ENCODE results near the gene GET4. TPM values are rescaled to one million over a fixed set of nuclear protein-coding genes. Genes with fewer than 3 reads are reported as not detected.

GET4 gene
- total and polyA plus RNA-seq, 2 of the 4 experiments (the other 2 are of a cell fraction): 11.3 to 30.9 TPM

DNA sequence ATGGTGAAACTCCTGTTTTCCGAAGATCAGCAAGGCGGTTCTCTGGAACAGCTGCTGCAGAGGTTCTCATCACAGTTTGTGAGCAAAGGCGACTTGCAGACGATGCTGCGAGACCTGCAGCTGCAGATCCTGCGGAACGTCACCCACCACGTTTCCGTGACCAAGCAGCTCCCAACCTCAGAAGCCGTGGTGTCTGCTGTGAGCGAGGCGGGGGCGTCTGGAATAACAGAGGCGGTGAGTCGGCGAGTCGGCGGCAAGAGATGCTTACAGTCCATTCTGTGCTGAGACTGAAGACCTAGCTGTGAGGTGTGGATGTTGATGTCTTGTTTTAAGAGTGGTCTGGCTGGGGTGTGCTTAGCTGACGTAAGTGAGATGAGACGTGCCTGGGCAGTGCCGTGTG is 16.2 kb upstream of the GET4 start:
- Histone ChIP-seq H2BK15ac (ENCODE audit: low read depth, low read length) (no peak overlapping the region), H4K91ac (ENCODE audit: insufficient read depth, low read depth, low read length) (no peak overlapping the region), H3K27ac (ENCODE audit: insufficient read depth, low read length) (no peak overlapping the region), H3K56ac (ENCODE audit: extremely low read depth, insufficient read depth, low read length) (no peak overlapping the region), H2BK120ac (ENCODE audit: low read depth, low read length) (no peak overlapping the region), H3K9me1 (ENCODE audit: insufficient read depth, low read length) (no peaks in the 10 kb centered on the region), H3K23ac (ENCODE audit: low read depth, low read length) (no peak overlapping the region), H3K36me3 (ENCODE audit: control insufficient read depth, insufficient read depth, low read length) (peaks cover 66% of the 10 kb centered on the region), H4K8ac (ENCODE audit: low read depth in 2 of 2, low read length in 2 of 2) (no peak overlapping the region), H2BK20ac (ENCODE audit: low read depth, low read length) (no peak overlapping the region), H3K9me3 (ENCODE audit: control insufficient read depth, insufficient read depth, low read length) (no peaks in the 10 kb centered on the region), H3K4me1 (ENCODE audit: control insufficient read depth, insufficient read depth, low read length) (no peaks in the 10 kb centered on the region), H2BK5ac (ENCODE audit: low read depth, low read length, poor library complexity, severe bottlenecking) (no peak overlapping the region), H3K4me2 (ENCODE audit: low read depth, low read length) (no peak overlapping the region), H3K27me3 (ENCODE audit: control insufficient read depth, insufficient read depth, low read length) (no peaks in the 10 kb centered on the region), H2AK9ac (replicated peaks; ENCODE audit: low read depth, low read length, poor library complexity) (no peak overlapping the region), H3K18ac (ENCODE audit: low read depth, low read length) (no peak overlapping the region), H4K5ac (ENCODE audit: low read depth, low read length) (no peak overlapping the region), H3K9ac (ENCODE audit: low read depth, low read length) (no peak overlapping the region), H3K4me3 (ENCODE audit: insufficient read depth, low read depth, low read length) (no peak overlapping the region), H2AK5ac (ENCODE audit: low read depth, low read length) (no peak overlapping the region), H3K4ac (ENCODE audit: low read depth, low read length) (no peak overlapping the region), H3K14ac (replicated peaks; ENCODE audit: low read depth, low read length) (no peak overlapping the region), H2AFZ (replicated peaks; ENCODE audit: low read length, poor library complexity) (no peak overlapping the region), H3K79me1 (ENCODE audit: low read depth in 1 of 2, low read length in 2 of 2) (peaks cover 2 to 9% of the 10 kb centered on the region in 2 experiments; a peak in 2 of 4 replicates), H4K20me1 (ENCODE audit: insufficient read depth, low read length) (no peaks in the 10 kb centered on the region; the same call in 1 of the 2 replicates)
- in situ Hi-C loops (cut with MboI; ENCODE audit: low sequenced_read_pairs) (no loop called here), intact Hi-C loops (cut with micrococcal nuclease) (no loop called here), dilution Hi-C loops (cut with HindIII; ENCODE audit: low sequenced_read_pairs, unreplicated experiment) (no loop called here)
- no peak for TF ChIP-seq MXI1 (IDR thresholded peaks at IDR 0.05; ENCODE audit: borderline replicate concordance, low read depth, low read length)
- no peak for TF ChIP-seq POLR2A (IDR thresholded peaks at IDR 0.05; ENCODE audit: low read depth, low read length)
- no peak for TF ChIP-seq NFE2L2 (IDR thresholded peaks at IDR 0.05; ENCODE audit: low read depth, low read length)
- no peak for TF ChIP-seq RFX5 (IDR thresholded peaks at IDR 0.05; ENCODE audit: low read depth, low read length)
- TF ChIP-seq, protein P1, sequence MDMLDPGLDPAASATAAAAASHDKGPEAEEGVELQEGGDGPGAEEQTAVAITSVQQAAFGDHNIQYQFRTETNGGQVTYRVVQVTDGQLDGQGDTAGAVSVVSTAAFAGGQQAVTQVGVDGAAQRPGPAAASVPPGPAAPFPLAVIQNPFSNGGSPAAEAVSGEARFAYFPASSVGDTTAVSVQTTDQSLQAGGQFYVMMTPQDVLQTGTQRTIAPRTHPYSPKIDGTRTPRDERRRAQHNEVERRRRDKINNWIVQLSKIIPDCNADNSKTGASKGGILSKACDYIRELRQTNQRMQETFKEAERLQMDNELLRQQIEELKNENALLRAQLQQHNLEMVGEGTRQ (IDR thresholded peaks at IDR 0.05; ENCODE audit: low read depth, low read length): no peak
- no peak for TF ChIP-seq MAZ (IDR thresholded peaks at IDR 0.05; ENCODE audit: borderline replicate concordance, low read depth, low read length)
- TF ChIP-seq BHLHE40 (IDR thresholded peaks at IDR 0.05; ENCODE audit: low read depth, low read length): no peak
- no peak for TF ChIP-seq RCOR1 (IDR thresholded peaks at IDR 0.05; ENCODE audit: insufficient replicate concordance, low read length)
- no peak for TF ChIP-seq ELK1 (IDR thresholded peaks at IDR 0.05; ENCODE audit: borderline replicate concordance, low read depth, low read length)
- TF ChIP-seq, protein P2, sequence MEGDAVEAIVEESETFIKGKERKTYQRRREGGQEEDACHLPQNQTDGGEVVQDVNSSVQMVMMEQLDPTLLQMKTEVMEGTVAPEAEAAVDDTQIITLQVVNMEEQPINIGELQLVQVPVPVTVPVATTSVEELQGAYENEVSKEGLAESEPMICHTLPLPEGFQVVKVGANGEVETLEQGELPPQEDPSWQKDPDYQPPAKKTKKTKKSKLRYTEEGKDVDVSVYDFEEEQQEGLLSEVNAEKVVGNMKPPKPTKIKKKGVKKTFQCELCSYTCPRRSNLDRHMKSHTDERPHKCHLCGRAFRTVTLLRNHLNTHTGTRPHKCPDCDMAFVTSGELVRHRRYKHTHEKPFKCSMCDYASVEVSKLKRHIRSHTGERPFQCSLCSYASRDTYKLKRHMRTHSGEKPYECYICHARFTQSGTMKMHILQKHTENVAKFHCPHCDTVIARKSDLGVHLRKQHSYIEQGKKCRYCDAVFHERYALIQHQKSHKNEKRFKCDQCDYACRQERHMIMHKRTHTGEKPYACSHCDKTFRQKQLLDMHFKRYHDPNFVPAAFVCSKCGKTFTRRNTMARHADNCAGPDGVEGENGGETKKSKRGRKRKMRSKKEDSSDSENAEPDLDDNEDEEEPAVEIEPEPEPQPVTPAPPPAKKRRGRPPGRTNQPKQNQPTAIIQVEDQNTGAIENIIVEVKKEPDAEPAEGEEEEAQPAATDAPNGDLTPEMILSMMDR (conservative IDR thresholded peaks at IDR 0.05; ENCODE audit: low read depth, low read length): no peak
- no peak for TF ChIP-seq CHD1 (IDR thresholded peaks at IDR 0.05; ENCODE audit: low read depth, low read length)
- TF ChIP-seq RAD21 (IDR thresholded peaks at IDR 0.05; ENCODE audit: low read length): no peak
- no peak for TF ChIP-seq MAFK (IDR thresholded peaks at IDR 0.05; ENCODE audit: low read depth, low read length)
- no peak for TF ChIP-seq FOS (IDR thresholded peaks at IDR 0.05; ENCODE audit: low read depth, low read length)
- no TSS peak for BruUV-seq (replicated peaks)
- 90% methylated on average over 18 of the region's 21 CpGs; no CpG with 5 or more reads in 1 of the 2 experiments for WGBS, 2 experiments (ENCODE audit: extremely low coverage in 2 of 2, insufficient read length in 1 of 2)
- ChIA-PET CTCF (no interaction called here), POLR2A (ENCODE audit: unreplicated experiment) (no interaction called here)
- ATAC-seq (ENCODE audit: low read depth) (no peak), DNase-seq (no peak)

Measured in IMR-90 (cell line).